KMS-11 (cell line): ENCODE results near the gene GET4.
A peak's percentile ranks its signal among the peaks of the same experiment; 100 is the strongest.

Source experiments
- H2AFZ ChIP-seq: fragments of 200-600 bp; sonication (generic); 2 replicates; pipeline ENCODE4 v1.6.1; 2016; ENCODE audit warnings: antibody characterized with exemption, mixed run types, low read depth
- H3K27ac ChIP-seq: fragments of 200-600 bp; sonication (generic); 2 replicates; pipeline ENCODE4 v1.6.1; 2016; ENCODE audit warnings: mild to moderate bottlenecking, mixed run types
- H3K27me3 ChIP-seq: fragments of 200-600 bp; sonication (generic); 2 replicates; pipeline ENCODE4 v1.6.1; 2017; ENCODE audit warnings: mild to moderate bottlenecking, low read depth, mixed run types, moderate library complexity; ENCODE audit not compliant: insufficient read depth
- H3K36me3 ChIP-seq: fragments of 200-600 bp; sonication (generic); 2 replicates; pipeline ENCODE4 v1.6.1; 2017; ENCODE audit warnings: mild to moderate bottlenecking, mixed run types; ENCODE audit not compliant: insufficient read depth
- H3K4me1 ChIP-seq: fragments of 200-600 bp; sonication (generic); 2 replicates; pipeline ENCODE4 v1.6.1; 2016; ENCODE audit warnings: mild to moderate bottlenecking, low read depth, mixed run types; ENCODE audit not compliant: poor library complexity, severe bottlenecking
- H3K4me2 ChIP-seq: fragments of 200-600 bp; sonication (generic); 2 replicates; pipeline ENCODE4 v1.7.0; 2016; ENCODE audit warnings: mild to moderate bottlenecking, mixed run types
- H3K4me3 ChIP-seq: fragments of 200-600 bp; sonication (generic); IDR thresholded peaks from 2 replicates; pipeline ENCODE4 v1.6.1; 2017; ENCODE audit warnings: low read depth, low read length, mixed read lengths; ENCODE audit not compliant: insufficient read depth
- H3K79me2 ChIP-seq: fragments of 200-600 bp; sonication (generic); 2 replicates; pipeline ENCODE4 v1.6.1; 2016; ENCODE audit warnings: low read depth, mixed run types; ENCODE audit not compliant: insufficient read depth
- H3K9ac ChIP-seq: fragments of 200-600 bp; sonication (generic); 2 replicates; pipeline ENCODE4 v1.6.1; 2016; ENCODE audit warnings: mild to moderate bottlenecking, mixed run types
- H4K20me1 ChIP-seq: fragments of 200-600 bp; sonication (generic); 2 replicates; pipeline ENCODE4 v1.6.1; 2016; ENCODE audit warnings: mild to moderate bottlenecking, mixed run types; ENCODE audit not compliant: insufficient read depth
- TF ChIP-seq, protein P1 (sequence below): fragments of 200-600 bp; sonication (generic); conservative IDR thresholded peaks from 2 replicates; pipeline ENCODE4 v1.6.1; 2017; ENCODE audit warnings: low read depth, mild to moderate bottlenecking, antibody characterized with exemption, low read length, moderate library complexity, mixed read lengths

Gene GET4

DNA sequence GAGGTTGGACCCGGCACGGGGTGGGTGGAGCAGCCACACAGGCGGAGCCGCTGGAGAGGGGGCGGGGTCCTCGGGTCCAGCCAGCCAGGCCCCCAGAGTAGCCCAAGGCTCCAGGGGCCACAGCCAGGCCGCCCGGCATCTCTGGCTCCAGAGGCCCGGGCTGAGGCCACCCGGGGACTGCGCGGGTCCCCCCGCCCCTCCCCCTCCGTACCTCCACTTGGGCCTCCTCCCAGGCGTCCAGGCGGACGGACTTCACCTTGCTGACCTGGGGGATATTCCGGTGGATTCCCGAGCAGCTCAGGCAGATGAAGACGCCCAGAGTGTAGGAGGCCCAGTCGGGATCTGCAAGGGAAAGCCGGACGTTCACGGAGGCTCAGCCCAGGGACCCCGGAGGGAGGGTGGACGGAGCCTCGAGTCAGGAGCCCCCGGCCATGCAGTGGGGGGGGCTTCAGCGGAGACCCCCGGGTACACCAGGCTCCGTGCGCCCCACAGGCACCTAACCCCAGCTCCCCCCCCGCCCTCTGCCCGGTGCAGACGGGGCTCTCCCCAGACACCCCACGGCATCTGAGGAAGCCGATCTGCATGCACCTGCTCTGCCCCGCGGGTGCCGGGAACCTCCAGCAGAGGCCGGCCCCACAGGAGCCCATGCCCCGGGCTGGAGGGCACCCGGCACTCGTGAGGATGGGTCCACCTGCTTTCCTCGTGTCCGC is 59.0 kb downstream of the GET4 start:
- no peak overlapping the region for H2AFZ ChIP-seq
- no peaks in the 10 kb centered on the region for H3K36me3 ChIP-seq
- no peak overlapping the region for H3K4me2 ChIP-seq
- no peak overlapping the region for H3K9ac ChIP-seq
- H3K27me3 ChIP-seq: peaks cover 30% of the 10 kb centered on the region; the same call in 1 of the 2 replicates
- H4K20me1 ChIP-seq: no peaks in the 10 kb centered on the region
- H3K27ac ChIP-seq: no peak overlapping the region
- H3K79me2 ChIP-seq: no peaks in the 10 kb centered on the region
- H3K4me3 ChIP-seq: no peak overlapping the region
- TF ChIP-seq, protein P1, sequence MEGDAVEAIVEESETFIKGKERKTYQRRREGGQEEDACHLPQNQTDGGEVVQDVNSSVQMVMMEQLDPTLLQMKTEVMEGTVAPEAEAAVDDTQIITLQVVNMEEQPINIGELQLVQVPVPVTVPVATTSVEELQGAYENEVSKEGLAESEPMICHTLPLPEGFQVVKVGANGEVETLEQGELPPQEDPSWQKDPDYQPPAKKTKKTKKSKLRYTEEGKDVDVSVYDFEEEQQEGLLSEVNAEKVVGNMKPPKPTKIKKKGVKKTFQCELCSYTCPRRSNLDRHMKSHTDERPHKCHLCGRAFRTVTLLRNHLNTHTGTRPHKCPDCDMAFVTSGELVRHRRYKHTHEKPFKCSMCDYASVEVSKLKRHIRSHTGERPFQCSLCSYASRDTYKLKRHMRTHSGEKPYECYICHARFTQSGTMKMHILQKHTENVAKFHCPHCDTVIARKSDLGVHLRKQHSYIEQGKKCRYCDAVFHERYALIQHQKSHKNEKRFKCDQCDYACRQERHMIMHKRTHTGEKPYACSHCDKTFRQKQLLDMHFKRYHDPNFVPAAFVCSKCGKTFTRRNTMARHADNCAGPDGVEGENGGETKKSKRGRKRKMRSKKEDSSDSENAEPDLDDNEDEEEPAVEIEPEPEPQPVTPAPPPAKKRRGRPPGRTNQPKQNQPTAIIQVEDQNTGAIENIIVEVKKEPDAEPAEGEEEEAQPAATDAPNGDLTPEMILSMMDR: no peak
- peaks cover 15% of the 10 kb centered on the region for H3K4me1 ChIP-seq

DNA sequence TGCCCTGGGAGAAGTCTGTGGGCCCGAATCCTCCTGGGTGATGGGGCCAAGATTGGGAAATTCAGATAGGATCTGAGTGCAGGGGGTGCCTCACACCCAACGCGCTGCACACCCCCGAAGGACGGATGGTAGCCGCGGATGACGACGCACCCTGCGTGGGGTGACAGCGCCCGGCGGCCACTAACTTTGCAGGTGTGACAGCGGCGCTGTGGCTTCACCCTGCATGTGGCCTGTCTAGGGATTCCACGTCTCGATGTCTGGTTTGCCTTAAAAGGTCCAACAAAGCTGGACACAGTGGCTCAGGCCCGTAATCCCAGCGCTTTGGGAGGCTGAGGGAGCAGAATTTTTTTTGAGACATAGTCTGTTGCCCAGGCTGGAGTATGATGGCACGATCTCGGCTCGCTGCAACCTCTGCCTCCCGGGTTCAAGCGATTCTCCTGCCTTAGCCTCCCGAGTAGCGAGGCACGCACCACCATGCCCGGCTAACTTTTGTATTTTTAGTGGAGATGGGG is 59.6 kb downstream of the GET4 start:
- peak overlapping the region; percentile 21; the same call in 1 of the 2 replicates for H2AFZ ChIP-seq
- TF ChIP-seq, protein P1: no peak
- H3K4me1 ChIP-seq: peaks cover 15% of the 10 kb centered on the region
- H3K4me3 ChIP-seq: no peak overlapping the region
- H3K79me2 ChIP-seq: no peaks in the 10 kb centered on the region
- H3K36me3 ChIP-seq: no peaks in the 10 kb centered on the region
- H3K27ac ChIP-seq: peak overlapping the region; percentile 10; the same call in 1 of the 2 replicates
- no peak overlapping the region for H3K9ac ChIP-seq
- peak overlapping the region; percentile 19; the same call in 1 of the 2 replicates for H3K4me2 ChIP-seq
- peaks cover 36% of the 10 kb centered on the region; the same call in 1 of the 2 replicates for H3K27me3 ChIP-seq
- no peaks in the 10 kb centered on the region for H4K20me1 ChIP-seq

DNA sequence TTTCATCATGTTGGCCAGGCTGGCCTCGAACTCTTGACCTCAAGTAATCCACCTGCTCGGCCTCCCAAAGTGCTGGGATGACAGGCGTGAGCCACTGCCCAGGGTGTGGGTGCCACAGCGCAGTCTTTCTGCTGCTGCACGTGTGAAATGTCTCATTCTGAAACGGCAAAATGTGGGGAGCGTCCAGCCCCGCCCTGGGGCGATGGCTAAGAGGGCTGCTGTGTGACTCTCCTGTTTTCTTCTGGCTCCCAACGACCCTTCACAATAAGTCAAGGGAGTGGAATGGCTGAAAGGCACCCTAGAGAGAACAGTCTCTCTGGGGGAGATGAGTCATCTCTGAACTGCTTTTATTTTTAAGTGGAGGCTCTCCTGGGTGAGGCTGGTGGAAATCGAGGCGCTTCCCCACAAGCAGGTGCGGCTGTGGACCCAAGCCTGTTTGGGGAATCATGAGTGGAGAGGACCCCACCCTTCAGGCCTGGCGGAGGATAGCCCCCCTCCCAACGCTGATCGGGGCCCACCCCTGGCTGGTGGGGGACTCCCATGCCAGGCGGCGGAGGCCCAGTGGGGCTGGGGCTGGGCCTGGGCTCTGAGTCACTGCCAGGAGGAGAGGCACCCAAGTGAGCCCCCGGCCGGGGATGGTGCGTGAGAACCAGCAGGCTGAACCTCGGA is 60.2 kb downstream of the GET4 start:
- Histone ChIP-seq H3K4me3 (no peak overlapping the region), H3K27ac (peak overlapping the region; percentile 10; the same call in 1 of the 2 replicates), H4K20me1 (no peaks in the 10 kb centered on the region), H3K36me3 (no peaks in the 10 kb centered on the region), H3K4me1 (peaks cover 15% of the 10 kb centered on the region), H3K79me2 (no peaks in the 10 kb centered on the region), H3K27me3 (peaks cover 40% of the 10 kb centered on the region), H2AFZ (peak overlapping the region; percentile 21), H3K9ac (no peak overlapping the region), H3K4me2 (peak overlapping the region; percentile 19; the same call in 1 of the 2 replicates)
- TF ChIP-seq, protein P1: no peak

DNA sequence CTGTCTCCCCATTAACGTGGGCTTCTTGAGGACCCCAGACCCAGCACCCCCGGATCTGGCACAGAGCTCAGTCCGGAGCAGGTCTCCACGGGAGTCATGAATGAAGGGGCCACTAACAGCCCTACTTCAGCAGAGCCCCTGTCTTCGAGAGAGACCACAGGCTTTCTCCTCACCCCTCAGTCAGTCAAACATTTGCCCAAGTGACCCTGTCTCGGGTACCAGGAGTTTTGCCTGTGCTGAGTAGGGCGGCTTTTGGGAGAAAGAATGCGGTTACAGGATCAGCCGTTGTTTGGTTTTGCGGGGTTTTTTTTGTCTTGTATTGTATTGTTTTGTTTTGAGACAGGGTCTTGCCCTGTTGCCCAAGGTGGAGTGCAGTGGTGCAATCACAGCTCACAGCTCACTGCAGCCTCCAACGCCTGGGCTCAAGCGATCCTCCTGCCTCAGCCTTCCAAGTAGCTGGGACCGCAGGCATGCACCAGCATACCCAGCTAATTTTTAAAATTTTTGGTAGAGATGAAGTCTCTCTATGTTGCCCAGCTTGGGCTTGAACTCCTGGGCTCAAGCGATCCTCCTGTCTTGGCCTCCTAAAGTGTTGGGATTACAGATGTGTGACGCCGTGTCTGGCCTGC is 61.6 kb downstream of the GET4 start:
- Histone ChIP-seq H4K20me1 (no peaks in the 10 kb centered on the region), H3K36me3 (no peaks in the 10 kb centered on the region), H3K9ac (no peak overlapping the region), H2AFZ (no peak overlapping the region), H3K27me3 (peaks cover 37% of the 10 kb centered on the region), H3K4me2 (no peak overlapping the region), H3K4me1 (peaks cover 15% of the 10 kb centered on the region), H3K79me2 (no peaks in the 10 kb centered on the region), H3K27ac (no peak overlapping the region), H3K4me3 (no peak overlapping the region)
- TF ChIP-seq, protein P1: no peak
